IPS-18c (cell line): ENCODE data around the gene SNORC.
A peak's percentile ranks its signal among the peaks of the same experiment; 100 is the strongest.
"Not testable (repeated sequence)": the region's sequence is repeated elsewhere in the genome, so short reads cannot be mapped to it uniquely, and the experiment has no call there.

Experiments
- H3K4me3 ChIP-seq: 2 replicates; pipeline ENCODE4 v1.7.0; 2013; ENCODE audit warnings: low read depth, mild to moderate bottlenecking, low read length, moderate library complexity; ENCODE audit not compliant: insufficient read depth
- H3K9me3 ChIP-seq: one replicate; pipeline ENCODE4 v1.6.1; 2013; ENCODE audit warnings: mild to moderate bottlenecking, low read length, moderate library complexity; ENCODE audit not compliant: control insufficient read depth, insufficient read depth

Gene SNORC

GRCh38 chr2:232901736-232902578, 31.9 kb downstream of the SNORC start:
- H3K9me3 ChIP-seq = peaks cover 2% of the 10 kb centered on the region
- no peak overlapping the region for H3K4me3 ChIP-seq

GRCh38 chr2:232903989-232904388, 33.9 kb downstream of the SNORC start:
- Histone ChIP-seq H3K4me3 (no peak overlapping the region), H3K9me3 (peaks cover 2% of the 10 kb centered on the region)

- H3K4me3 ChIP-seq, H3K9me3 ChIP-seq: not testable (repeated sequence)
Measured at GRCh38 chr2:232906867-232907717, 37.0 kb downstream of the SNORC start.

- H3K9me3 ChIP-seq, H3K4me3 ChIP-seq: not testable (repeated sequence)
Measured at GRCh38 chr2:232907718-232908085, 37.6 kb downstream of the SNORC start.

GRCh38 chr2:232908695-232909094, 38.6 kb downstream of the SNORC start:
- H3K9me3 ChIP-seq = peaks cover 2% of the 10 kb centered on the region

GRCh38 chr2:232910376-232910775, 40.3 kb downstream of the SNORC start:
- H3K9me3 ChIP-seq = no peaks in the 10 kb centered on the region
- no peak overlapping the region for H3K4me3 ChIP-seq

More at GRCh38 chr2:232908695-232909094, 38.6 kb downstream of the SNORC start:
- H3K4me3 ChIP-seq = no peak overlapping the region

- H3K9me3 ChIP-seq = no peaks in the 10 kb centered on the region
- H3K4me3 ChIP-seq = no peak overlapping the region
Measured at GRCh38 chr2:232911712-232912277, 41.7 kb downstream of the SNORC start.

GRCh38 chr2:232913903-232914302, 43.8 kb downstream of the SNORC start:
- Histone ChIP-seq H3K4me3 (no peak overlapping the region), H3K9me3 (no peaks in the 10 kb centered on the region)

- H3K4me3 ChIP-seq = no peak overlapping the region
Measured at GRCh38 chr2:232919141-232919540, 49.1 kb downstream of the SNORC start.

GRCh38 chr2:232920055-232920454, 50.0 kb downstream of the SNORC start:
- Histone ChIP-seq H3K9me3 (peaks cover under 1% of the 10 kb centered on the region), H3K4me3 (no peak overlapping the region)

More at GRCh38 chr2:232919141-232919540, 49.1 kb downstream of the SNORC start:
- H3K9me3 ChIP-seq = no peaks in the 10 kb centered on the region

- Histone ChIP-seq H3K9me3 (peaks cover 4% of the 10 kb centered on the region), H3K4me3 (no peak overlapping the region)
Measured at GRCh38 chr2:232920760-232921159, 50.7 kb downstream of the SNORC start.

GRCh38 chr2:232924433-232924832, 54.4 kb downstream of the SNORC start:
- Histone ChIP-seq H3K4me3 (no peak overlapping the region), H3K9me3 (peaks cover 4% of the 10 kb centered on the region)

- Histone ChIP-seq H3K9me3 (peaks cover 4% of the 10 kb centered on the region), H3K4me3 (no peak overlapping the region)
Measured at GRCh38 chr2:232925153-232925820, 55.2 kb downstream of the SNORC start.

GRCh38 chr2:232925821-232926156, 55.7 kb downstream of the SNORC start:
- Histone ChIP-seq H3K9me3 (peaks cover 4% of the 10 kb centered on the region), H3K4me3 (no peak overlapping the region)

GRCh38 chr2:232926431-232926939, 56.4 kb downstream of the SNORC start:
- Histone ChIP-seq H3K4me3 (peak overlapping the region; percentile 32; the same call in 1 of the 2 replicates), H3K9me3 (peaks cover 4% of the 10 kb centered on the region)

GRCh38 chr2:232927032-232927792, 57.1 kb downstream of the SNORC start:
- Histone ChIP-seq H3K4me3 (peak overlapping the region; percentile 32), H3K9me3 (peaks cover 4% of the 10 kb centered on the region)
